Fibroblast of the conjunctiva (primary cell): ENCODE results near the gene ZSWIM1.
"Not testable (repeated sequence)": the region's sequence is repeated elsewhere in the genome, so short reads cannot be mapped to it uniquely, and the experiment has no call there.

Source experiments
- DNase-seq: peaks from one replicate; pipeline ENCODE4 v3.0.0-alpha.2; 2010; ENCODE audit warnings: low read depth

Gene ZSWIM1

GRCh38 chr20:45857114-45857881 lies 23.7 kb upstream of the ZSWIM1 start, which contains the start of the genes ACOT8 and ZSWIM3:
Gene ACOT8 (minus strand): TSS chr20:45857392. CDS start chr20:45857315, 77 bp downstream.
Gene ZSWIM3 (plus strand): TSS chr20:45857614. CDS start chr20:45857826, 212 bp downstream.
- peak; percentile 100 for DNase-seq

GRCh38 chr20:45857882-45858216 lies 23.2 kb upstream of the ZSWIM1 start:
- DNase-seq: no peak

- no peak for DNase-seq
These were observed 21.1 kb upstream of the ZSWIM1 start for GRCh38 chr20:45859916-45860315.

- no peak for DNase-seq
These were observed 20.3 kb upstream of the ZSWIM1 start for GRCh38 chr20:45860560-45861220.

- no peak for DNase-seq
These were observed 19.6 kb upstream of the ZSWIM1 start for GRCh38 chr20:45861221-45862075.

GRCh38 chr20:45863543-45864470 lies 17.2 kb upstream of the ZSWIM1 start:
- DNase-seq: no peak

- DNase-seq: no peak
These were observed 14.6 kb upstream of the ZSWIM1 start for GRCh38 chr20:45866454-45866853.

- DNase-seq: no peak
These were observed 13.8 kb upstream of the ZSWIM1 start for GRCh38 chr20:45867136-45867818.

GRCh38 chr20:45867819-45868176 lies 13.2 kb upstream of the ZSWIM1 start:
- no peak for DNase-seq

- no peak for DNase-seq
These were observed 8.4 kb upstream of the ZSWIM1 start for GRCh38 chr20:45872626-45873025.

- DNase-seq: no peak
These were observed 7.5 kb upstream of the ZSWIM1 start for GRCh38 chr20:45873409-45874103.

GRCh38 chr20:45874104-45874481 lies 6.9 kb upstream of the ZSWIM1 start:
- not testable (repeated sequence) for DNase-seq

- no peak for DNase-seq
These were observed 6.5 kb upstream of the ZSWIM1 start for GRCh38 chr20:45874576-45874975.

GRCh38 chr20:45878076-45878761 lies 2.8 kb upstream of the ZSWIM1 start:
- no peak for DNase-seq

- DNase-seq: no peak
These were observed 1.6 kb downstream of the ZSWIM1 start for GRCh38 chr20:45882469-45883099.

GRCh38 chr20:45883100-45883469 lies 2.1 kb downstream of the ZSWIM1 start:
- no peak for DNase-seq

- DNase-seq: no peak
These were observed 5.7 kb downstream of the ZSWIM1 start for GRCh38 chr20:45886590-45887345.

- DNase-seq: no peak
These were observed 6.3 kb downstream of the ZSWIM1 start, which contains the start of gene SPATA25 for GRCh38 chr20:45887346-45887715. Gene SPATA25 (minus strand): TSS chr20:45887622. CDS start chr20:45887590, 32 bp downstream.

GRCh38 chr20:45888681-45889080 lies 7.7 kb downstream of the ZSWIM1 start:
- DNase-seq: no peak
